NCI-H2196 treated with DMSO at 0.1 percent for 48 hours (cell line): ENCODE data around the gene SND1.

ENCODE experiments used
- DNase-seq: peaks from one replicate; lab custom pipeline; 2025; ENCODE audit not compliant: unreplicated experiment; lab: John Stamatoyannopoulos, UW

Gene SND1

DNA sequence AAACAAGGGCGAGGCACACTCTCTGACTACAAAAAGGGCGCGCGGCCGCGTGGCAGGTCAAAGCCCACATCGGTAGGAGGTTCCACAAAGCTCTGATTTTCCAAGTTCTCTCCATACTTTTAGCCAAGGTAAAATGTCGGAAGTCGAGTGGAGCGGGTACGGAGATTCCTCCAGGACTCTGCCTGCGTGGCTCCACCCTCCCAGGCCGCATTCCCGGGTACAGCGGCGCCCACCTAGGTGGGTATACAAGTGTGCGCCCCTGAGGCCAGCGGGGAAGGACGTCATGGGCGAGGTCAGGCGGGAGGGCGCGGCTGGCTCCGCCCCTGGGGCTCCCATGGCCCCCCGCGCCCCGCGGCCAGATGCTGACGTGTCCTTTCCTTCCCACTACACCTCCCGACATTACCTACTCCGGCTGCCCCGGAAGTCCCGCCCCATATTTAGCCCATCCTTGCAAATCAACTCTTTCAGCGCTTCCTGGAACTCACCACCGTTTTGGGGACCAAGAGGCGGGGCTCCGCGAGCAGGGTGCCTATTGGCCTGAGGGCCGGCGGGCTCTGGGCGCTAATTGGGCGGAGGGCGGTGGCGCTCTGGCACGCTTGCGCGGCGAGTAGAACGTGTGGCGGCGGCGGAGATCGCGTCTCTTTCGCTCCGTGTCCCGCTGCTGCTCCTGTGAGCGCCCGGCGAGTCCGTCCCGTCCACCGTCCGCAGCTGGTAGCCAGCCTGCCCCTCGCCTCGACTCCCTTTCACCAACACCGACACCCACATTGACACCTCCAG is at the start of gene SND1:
SND1 (plus strand) TSS at position 639 of the 777 bp plus-strand sequence. CDS start 180 bp downstream, outside the sequence.
- peak; percentile 98 for DNase-seq

DNA sequence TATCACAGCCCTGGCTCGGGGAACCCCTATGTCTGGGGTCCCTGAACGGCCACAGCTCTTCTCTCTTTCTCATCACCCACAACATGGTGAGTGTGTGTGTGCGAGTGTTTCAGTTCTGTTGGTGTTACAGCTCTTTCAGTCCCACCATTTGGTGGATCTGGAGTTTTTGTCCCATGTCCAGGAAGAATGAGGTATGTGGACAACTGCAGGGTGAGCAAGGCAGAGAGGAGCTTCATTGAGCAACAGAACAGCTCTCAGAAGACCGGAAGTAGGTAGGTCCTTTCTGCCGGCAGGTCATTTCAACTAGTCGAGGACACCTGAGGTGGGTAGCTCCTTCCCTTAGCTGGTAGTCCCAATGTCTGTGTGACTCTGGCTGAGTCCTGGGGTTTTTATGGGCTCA is 43.5 kb upstream of the SND1 start:
- no peak for DNase-seq

DNA sequence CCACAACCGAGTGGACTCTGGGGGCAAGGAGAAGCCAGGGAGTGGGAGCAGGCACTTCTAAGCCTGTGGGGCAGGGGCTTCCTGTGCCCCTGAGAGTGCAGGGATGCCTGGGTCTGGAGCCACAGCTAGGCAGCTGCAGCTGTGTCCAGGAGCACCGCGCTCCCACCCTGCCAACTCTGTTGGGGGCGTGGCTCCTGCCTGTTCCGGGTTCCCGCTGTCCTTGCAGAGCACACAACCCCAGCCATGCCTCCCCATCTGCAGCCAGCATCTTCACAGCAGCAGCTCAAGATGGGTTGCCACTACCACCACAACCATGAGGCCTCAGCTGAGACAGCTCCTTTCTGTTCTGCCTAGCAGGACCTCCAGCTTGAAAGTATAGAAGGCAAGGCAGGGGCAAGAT is 42.7 kb upstream of the SND1 start:
- no peak for DNase-seq

DNA sequence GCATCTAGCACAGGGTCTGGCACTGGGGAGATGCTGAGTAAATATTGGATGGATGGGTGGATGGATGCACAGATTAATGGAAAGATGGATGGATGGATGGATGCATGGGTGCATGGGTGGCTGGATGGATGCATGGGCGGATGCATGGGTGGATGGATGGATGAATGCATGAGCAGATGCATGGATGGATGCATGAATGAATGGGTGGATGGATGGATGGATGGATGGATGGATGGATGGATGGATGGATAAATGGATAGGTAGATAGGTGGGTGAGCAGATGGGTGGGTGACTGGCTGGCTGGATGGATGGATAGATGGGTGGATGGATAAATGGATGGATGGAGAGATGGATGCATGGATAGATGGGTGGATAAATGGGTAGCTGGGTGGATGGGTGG is 39.7 kb upstream of the SND1 start:
- no peak for DNase-seq

DNA sequence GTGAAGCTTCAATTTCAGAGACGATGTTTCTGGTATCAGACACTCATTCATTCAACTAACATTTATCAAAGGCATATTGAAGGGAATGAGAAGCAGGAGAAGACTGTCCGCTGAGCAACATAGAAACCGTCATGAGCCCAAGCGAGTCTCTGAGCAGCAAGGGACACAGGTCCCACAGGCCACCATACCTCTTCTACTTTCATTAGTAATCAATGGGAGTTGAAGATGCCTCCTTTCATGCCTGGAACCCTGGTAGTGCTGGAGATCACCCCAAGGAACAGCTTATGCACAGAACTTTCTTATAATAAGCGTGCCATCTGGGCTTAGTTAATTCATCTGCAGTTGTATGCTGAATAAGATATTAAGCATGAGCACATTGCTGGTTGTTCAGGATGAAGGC is 35.3 kb upstream of the SND1 start:
- DNase-seq: no peak

DNA sequence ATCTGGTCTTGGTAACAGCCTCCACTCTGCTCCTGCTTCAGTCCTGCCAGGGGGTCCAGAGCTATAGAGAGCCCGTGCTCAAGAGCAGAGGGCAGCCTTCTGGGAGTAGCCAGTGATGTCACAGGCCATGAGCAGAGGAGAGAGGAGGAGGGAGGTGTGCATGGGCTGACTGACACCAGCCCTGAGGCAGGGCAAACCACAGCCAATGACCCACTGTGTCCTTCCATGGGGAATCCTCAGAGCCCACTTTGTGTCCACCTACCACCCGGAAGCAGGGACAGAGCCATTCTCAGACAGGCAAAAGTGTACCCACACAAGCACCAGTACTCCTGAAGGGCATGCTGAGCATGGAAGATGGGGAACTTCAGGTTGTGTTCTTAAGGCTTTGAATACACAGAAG is 34.0 kb upstream of the SND1 start, which contains the start of gene PAX4:
PAX4 (minus strand) TSS at position 101 of the 400 bp plus-strand sequence. CDS start 2,214 bp downstream, outside the sequence.
- DNase-seq: no peak

DNA sequence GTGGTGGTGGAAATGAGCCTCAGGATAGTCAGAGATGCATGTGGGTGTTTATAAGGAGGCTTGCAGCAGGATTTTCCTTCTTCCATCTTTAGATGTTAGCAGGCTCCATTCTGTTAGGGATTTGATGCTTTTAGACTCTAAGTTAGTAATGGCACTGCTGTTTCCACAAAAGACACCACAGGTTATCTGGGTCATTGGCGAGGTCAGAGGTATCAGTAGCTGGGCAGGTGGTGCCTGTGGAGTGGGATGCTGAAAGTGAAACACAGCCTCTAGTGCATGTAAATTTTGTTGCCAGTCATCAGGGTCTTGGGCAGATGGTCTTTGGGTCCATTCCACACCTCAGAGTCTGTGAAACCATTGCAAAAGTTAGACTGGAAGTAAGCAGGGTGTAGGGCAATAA is 33.2 kb upstream of the SND1 start:
- DNase-seq: no peak

DNA sequence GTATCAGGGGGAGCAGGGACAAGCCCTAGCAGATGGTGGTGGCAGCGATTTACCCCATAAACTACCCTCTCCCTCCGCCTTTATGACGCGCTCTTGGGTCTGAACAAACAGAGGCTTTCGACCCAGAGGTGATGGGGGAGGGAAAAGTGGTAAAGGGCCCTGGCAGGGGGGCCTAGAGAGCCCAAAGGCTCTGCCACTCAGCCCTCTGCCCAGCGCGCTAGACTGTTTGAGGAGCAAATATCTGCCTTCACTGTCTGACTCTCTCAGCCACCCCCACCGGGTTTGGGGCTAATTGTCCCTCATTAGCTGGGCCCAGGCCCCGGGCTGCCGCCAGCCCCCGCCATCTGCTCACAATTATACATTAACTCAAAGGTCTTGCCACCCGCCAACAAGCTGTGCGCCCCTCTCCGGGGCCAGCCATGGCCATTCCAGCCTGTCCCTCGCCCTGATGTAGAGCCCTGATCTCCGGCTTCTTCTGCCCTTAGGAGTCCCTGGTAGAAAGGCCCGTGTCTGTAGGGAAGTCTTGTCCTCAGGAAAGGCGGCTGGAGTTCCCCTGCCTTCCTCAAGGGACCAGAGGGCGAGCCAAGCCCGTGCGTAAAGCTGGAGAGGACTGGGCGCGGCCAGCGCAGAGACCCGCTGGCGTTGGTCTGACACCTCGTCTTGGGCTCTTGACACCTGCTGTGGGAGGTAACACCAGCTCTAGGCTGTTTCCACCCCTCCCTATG is 32.2 kb upstream of the SND1 start:
- no peak for DNase-seq

DNA sequence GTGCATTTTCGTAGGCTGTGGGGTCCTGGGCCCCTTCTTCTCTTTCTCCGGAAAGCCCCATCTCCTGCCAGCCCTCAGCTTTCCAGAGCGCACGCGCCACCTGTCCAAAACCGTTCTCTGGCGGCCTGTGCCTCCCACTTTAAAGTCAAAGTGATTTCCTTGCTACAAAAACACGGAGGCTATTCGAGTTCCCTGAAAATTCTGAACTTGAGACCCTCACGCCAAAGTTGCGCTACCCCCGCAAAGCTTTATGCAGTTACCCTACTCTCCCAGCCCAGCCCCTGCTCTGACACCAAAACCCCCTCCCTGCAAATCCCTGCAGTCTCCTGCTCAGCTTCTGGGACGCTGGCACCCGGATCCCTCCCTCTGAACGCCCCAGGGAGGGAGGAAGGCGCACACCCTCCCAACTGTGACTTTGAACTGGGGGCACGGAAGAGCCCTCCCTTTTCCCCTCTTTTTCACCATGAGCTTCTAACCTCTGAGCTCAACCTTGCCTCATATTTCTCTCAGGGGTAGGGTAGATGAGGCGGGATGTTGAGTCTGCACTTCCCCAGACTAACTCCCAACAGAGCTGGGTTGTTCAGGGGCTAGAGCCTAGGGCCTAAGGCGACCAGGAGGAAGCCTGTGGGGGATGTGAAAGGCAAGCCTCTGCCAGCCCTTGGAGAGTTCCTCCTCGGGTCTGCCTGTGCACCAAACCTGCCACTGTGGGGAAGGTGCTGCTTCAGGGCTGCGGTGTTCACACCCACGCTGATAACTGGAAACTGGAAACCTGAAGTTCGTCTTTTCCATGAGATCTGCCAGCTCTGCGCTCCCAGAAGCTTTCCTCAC is 31.4 kb upstream of the SND1 start:
- no peak for DNase-seq

DNA sequence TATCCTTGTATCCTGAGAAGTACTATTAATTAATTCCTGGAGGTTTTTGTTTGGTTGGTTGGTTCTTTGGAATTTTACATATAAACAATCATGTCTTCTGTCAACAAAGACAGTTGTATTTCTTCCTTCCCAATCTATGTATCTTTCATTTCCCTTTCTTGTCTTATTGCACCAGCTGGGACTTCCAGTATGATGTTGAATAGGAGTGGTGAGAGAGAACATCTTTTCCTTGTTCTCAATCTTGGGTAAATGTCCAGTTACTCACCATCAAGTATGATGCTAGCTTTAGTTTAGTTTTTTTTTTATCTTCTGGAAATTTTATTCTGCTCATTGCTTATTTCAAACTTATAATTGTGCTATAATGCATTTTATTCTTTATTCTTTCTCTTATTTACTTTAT is 26.7 kb upstream of the SND1 start:
- no peak for DNase-seq

DNA sequence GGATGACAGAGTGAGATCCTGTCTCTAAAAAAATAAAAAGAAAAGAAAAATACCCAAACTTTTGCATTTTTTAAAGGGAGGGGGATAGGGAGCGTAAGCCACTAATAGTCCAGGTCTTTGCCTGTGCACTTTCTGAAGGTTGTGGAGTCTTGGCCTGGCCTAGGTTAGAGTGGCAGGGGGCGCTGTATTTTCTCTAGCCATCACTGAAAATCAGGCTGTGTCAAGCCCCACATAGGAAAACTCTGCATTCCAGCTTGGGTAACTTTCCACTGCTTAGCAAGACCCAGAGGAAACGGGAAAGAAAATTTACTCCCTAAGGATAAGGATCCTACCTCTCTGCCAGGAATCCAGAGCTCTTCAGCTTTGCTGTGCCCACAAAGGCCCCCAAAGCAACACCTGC is 23.5 kb upstream of the SND1 start:
- no peak for DNase-seq

DNA sequence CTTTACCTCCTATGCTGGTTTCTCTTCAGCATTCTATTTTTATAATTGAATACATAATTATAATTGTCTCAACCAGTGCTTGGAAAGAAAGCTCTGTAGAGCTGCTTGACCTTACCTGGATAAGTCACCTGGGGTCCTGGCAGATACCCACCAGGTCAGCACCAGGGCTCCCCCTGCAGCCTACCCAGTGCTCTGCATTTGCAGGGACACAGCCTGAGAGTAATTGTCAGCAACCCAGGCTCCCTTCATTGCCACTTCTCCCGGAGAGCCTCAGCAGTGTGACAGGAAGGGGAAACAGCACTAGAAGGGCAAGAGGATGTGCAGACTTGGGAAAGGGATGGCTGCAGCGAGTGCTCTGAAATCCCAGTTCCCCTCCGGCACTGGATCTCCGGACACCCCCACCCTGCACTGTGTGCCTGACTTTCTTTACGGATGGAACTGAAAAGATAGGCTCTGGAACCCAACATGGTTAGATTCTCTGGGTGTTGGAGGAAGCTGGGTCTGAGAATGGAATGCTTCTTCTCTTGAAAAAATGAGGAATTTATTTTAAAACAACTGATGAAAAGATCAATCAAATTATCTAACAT is 22.6 kb upstream of the SND1 start:
- no peak for DNase-seq

DNA sequence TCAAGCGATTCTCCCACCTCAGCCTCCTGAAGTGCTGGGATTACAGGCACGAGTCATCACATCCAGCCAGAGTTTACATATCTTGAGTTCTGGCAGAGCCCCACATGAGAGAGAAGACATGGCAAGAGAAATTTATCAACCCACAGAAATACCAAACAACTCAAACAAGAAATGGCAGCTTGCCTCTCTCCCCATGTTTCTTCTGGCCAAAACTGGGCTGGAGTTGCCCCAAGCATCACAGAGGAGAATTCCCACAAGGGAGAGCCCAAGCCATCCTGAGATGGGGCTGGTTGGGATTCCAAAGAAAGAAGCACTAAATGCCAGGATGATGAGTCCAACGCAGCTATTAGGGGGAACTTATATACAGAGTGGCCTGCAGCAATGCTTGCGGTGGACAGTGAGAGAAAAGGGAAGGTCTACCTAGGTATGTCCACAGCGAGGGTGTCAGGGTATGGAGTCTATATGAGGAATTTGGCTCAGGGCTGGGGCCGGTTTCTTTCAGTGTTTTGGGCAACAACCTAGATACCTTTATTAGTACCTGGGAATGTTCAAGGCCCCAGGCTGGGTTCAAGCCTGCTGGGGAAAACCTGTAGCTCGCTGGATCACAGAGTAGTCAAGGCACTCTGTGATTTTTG is 19.6 kb upstream of the SND1 start:
- no peak for DNase-seq

DNA sequence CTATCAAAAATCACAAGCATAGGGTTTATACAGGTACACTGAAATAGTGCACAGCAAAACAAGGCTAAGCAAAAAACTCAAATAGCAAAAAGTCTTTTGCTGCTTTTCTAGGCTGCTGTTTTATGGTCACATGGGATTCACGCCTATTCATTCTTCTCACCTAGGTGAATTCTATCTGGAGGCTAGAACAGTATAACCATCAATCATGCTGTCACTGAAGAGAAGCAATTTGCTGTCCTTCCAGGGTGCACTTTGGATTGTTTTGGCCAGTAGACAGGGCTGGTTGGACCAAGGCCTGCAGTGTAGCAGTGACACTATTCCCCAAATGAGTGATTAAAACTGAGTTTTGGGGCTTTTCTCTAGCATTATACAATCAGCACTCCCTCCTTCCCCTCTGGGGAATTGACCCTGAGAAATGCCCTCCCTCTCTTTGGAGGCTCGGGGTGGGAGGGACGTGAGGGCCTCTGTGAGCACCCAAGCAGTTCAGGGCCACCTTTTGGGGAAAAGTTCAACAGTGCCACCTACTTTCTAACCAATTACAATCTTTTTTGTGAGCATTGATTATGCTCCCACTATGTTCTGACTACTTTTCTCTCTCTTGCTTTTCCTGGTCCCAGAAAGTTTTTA is 16.2 kb upstream of the SND1 start:
- DNase-seq: no peak

DNA sequence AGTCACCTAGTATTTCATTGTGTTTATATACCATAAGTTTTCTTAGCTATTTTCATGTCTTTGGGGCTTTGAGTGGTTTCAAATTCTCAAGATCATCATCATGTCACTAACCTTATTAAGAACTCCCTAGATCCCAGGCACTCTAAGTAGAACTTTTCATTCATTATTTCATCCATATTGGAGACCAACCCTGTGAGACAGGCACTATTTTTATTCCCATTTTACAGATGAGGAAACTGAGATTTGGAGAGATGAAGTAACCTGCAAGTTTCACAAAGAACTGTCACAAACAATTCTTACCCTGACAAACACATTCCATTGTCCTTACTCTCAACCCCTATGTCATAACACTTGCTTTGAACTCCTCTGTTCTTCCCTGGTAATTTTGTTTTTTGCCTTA is 13.8 kb upstream of the SND1 start:
- no peak for DNase-seq

DNA sequence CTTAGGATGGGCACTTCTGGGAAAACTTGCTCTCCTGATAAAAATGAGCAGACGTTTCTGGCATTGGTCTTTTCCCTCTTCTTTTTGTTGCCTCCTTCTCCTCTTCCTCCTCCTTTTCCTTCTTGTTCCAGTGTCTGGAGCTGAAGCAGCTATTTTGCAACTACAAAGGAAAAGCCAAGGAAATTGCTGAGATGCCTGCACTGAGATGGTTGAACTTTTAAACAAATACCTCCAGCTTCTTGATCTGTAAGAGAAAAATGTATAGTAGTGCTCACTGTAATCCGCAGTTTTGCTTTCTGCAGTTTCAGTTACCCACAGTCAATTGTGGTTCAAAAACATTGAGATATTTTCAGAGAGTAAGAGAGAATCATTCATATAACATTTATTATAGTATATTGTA is 7.5 kb upstream of the SND1 start:
- no peak for DNase-seq

DNA sequence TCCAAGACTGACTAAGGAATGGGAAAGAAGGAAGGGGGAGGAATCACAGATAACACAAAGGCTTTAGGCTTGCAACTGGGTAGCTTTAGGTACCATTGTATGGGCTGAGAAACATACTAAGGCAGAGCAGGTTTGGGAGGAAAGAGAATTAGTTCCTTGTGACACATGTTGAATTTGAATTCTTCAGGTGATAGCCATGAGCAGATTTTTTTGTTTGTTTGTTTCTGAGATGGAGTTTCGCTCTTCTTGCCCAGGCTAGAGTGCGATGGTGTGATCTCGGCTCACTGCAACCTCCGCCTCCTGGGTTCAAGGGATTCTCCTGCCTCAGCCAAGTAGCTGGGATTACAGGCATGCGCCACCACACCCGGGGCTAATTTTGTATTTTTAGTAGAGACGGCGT is 4.4 kb upstream of the SND1 start:
- DNase-seq: no peak

DNA sequence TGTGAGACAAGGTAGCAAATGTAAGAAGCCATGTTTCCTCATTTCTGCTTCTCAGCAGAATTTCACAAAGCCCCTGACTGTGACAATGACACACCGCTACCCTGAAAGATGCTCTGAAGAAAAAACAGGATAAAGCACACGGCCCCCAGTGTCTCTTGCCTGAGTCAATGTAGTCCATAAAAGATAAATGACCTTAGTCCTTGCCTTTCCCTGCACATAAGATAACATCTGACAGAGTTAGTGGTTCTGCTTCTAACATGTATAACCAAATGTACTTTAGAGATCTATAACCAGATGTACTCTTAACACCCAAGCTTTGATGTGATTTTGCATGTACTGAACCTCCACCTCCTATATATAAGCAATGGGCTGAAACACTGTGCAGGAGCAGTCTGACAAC is 3.0 kb upstream of the SND1 start:
- DNase-seq: no peak

DNA sequence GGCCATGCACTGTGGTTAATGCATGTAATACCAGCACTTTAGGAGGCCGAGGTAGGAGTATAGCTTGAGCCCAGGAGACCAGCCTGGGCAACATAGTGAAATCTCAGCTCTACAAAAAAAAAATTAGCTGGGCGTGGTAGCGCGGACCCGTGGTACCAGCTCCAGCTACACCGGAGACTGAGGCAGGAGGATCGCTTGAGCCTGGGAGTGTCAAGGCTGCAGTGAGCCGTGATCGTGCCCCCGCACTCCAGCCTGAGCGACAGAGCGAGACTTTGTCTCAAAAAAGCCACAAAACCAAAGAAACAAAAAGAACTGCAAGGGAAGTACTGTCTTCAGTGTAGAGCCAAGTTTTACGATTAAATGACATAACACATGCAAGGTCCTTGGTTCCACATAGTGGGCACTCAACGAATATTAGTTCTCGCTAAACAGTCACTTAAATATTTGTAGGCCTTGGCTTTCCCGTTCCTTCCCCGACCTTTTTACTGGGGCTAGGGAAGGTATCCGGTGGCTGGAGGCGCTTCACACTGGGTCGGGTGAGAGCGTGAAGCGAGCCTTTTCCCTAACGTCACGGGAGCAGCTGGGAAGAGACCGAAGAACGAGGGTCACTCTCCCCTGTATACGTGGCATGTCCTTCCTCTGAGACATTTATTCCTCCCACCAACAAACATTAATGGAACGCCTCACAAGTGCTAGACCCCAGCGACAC is 993 bp upstream of the SND1 start:
- no peak for DNase-seq
